HEK293 (cell line): ENCODE results near the gene AGTPBP1.

Experiments
- CTCF ChIA-PET: fragments of 350-600 bp; formaldehyde crosslinking; extraction: SDS; loops from one replicate; lab custom pipeline; 2021; ENCODE audit warnings: antibody characterized with exemption; lab: Yijun Ruan, JAX
- POLR2A ChIA-PET: fragments of 300-600 bp; formaldehyde crosslinking; extraction: SDS; loops from one replicate; lab custom pipeline; 2020; ENCODE audit warnings: antibody characterized with exemption, inconsistent platforms; lab: Yijun Ruan, JAX
- H3K27ac ChIP-seq: fragments of 200-500 bp; sonication (Bioruptor generic); 2 replicates; pipeline ENCODE4 v1.5.1; 2014; ENCODE audit warnings: low read depth, low read length, control low read depth, inconsistent platforms; ENCODE audit errors: extremely low read depth
- H3K36me3 ChIP-seq, 2 experiments: fragments of 200-500 bp in 1 of 2; sonication (Bioruptor generic) in 1 of 2; 1 replicate in 1 of 2; 2 replicates in 1 of 2; pipeline ENCODE4 v1.5.1; 2014 to 2017; ENCODE audit warnings: inconsistent platforms in 2 of 2, low read length in 2 of 2; ENCODE audit not compliant: control insufficient read depth in 2 of 2, insufficient read depth in 1 of 2
- H3K4me1 ChIP-seq: fragments of 200-500 bp; sonication (Bioruptor generic); 2 replicates; pipeline ENCODE4 v1.5.1; 2014; ENCODE audit warnings: mild to moderate bottlenecking, low read length, inconsistent platforms; ENCODE audit not compliant: control insufficient read depth, insufficient read depth
- H3K4me3 ChIP-seq: 2 replicates; pipeline ENCODE4 v1.5.1; 2011; ENCODE audit warnings: low read depth, mild to moderate bottlenecking, control low read depth, low read length, moderate library complexity
- H3K9me3 ChIP-seq: fragments of 200-500 bp; sonication (Bioruptor generic); 2 replicates; pipeline ENCODE4 v1.5.1; 2014; ENCODE audit warnings: low read depth, low read length, inconsistent platforms; ENCODE audit not compliant: control insufficient read depth, insufficient read depth
- CTCF ChIP-seq: fragments of 450-650 bp; formaldehyde crosslinking; IDR thresholded peaks from 2 replicates; pipeline ENCODE4 v1.5.1; 2016; ENCODE audit warnings: missing biosample characterization, missing genetic modification characterization
- EGR2 ChIP-seq: fragments of 450-650 bp; formaldehyde crosslinking; IDR thresholded peaks from 2 replicates; pipeline ENCODE4 v1.5.1; 2016; ENCODE audit warnings: low read depth, missing biosample characterization, missing genetic modification characterization
- GLIS2 ChIP-seq: fragments of 450-650 bp; formaldehyde crosslinking; IDR thresholded peaks from 2 replicates; pipeline ENCODE4 v1.5.1; 2016; ENCODE audit warnings: missing biosample characterization, missing genetic modification characterization
- KLF16 ChIP-seq: fragments of 450-650 bp; formaldehyde crosslinking; IDR thresholded peaks from 2 replicates; pipeline ENCODE4 v1.5.1; 2017; ENCODE audit warnings: missing biosample characterization, missing genetic modification characterization
- KLF8 ChIP-seq: fragments of 450-650 bp; formaldehyde crosslinking; IDR thresholded peaks from 2 replicates; pipeline ENCODE4 v1.5.1; 2016; ENCODE audit warnings: missing biosample characterization, missing genetic modification characterization
- SCRT2 ChIP-seq: fragments of 450-650 bp; formaldehyde crosslinking; IDR thresholded peaks from 2 replicates; pipeline ENCODE4 v1.5.1; 2016; ENCODE audit warnings: missing biosample characterization, missing genetic modification characterization
- ZBTB48 ChIP-seq: fragments of 450-650 bp; formaldehyde crosslinking; IDR thresholded peaks from 2 replicates; pipeline ENCODE4 v1.5.1; 2016; ENCODE audit warnings: missing biosample characterization, missing genetic modification characterization
- ZBTB7A ChIP-seq: fragments of 450-650 bp; formaldehyde crosslinking; IDR thresholded peaks from 2 replicates; pipeline ENCODE4 v1.5.1; 2016; ENCODE audit warnings: low read depth, missing biosample characterization, missing genetic modification characterization
- ZEB2 ChIP-seq: fragments of 450-650 bp; formaldehyde crosslinking; IDR thresholded peaks from 2 replicates; pipeline ENCODE4 v1.5.1; 2016; ENCODE audit warnings: missing biosample characterization, missing genetic modification characterization
- ZFHX2 ChIP-seq: fragments of 450-650 bp; formaldehyde crosslinking; conservative IDR thresholded peaks from 2 replicates; pipeline ENCODE4 v1.5.1; 2016; ENCODE audit warnings: missing biosample characterization, missing genetic modification characterization
- ZNF138 ChIP-seq: fragments of 450-650 bp; formaldehyde crosslinking; IDR thresholded peaks from 2 replicates; pipeline ENCODE4 v1.5.1; 2016; ENCODE audit warnings: missing biosample characterization, missing genetic modification characterization, borderline replicate concordance
- ZNF169 ChIP-seq: fragments of 450-650 bp; formaldehyde crosslinking; IDR thresholded peaks from 2 replicates; pipeline ENCODE4 v1.5.1; 2016; ENCODE audit warnings: missing biosample characterization, missing genetic modification characterization
- ZNF19 ChIP-seq: fragments of 450-650 bp; formaldehyde crosslinking; IDR thresholded peaks from 2 replicates; pipeline ENCODE4; 2016; ENCODE audit warnings: missing biosample characterization, missing genetic modification characterization, low read depth
- ZNF221 ChIP-seq: fragments of 450-650 bp; formaldehyde crosslinking; IDR thresholded peaks from 2 replicates; pipeline ENCODE4 v1.5.1; 2017; ENCODE audit warnings: missing biosample characterization, missing genetic modification characterization, borderline replicate concordance
- ZNF223 ChIP-seq: fragments of 450-650 bp; formaldehyde crosslinking; IDR thresholded peaks from 2 replicates; pipeline ENCODE4 v1.5.1; 2016; ENCODE audit warnings: missing biosample characterization, missing genetic modification characterization
- ZNF341 ChIP-seq: fragments of 450-650 bp; formaldehyde crosslinking; IDR thresholded peaks from 2 replicates; pipeline ENCODE4; 2016; ENCODE audit warnings: low read depth, missing biosample characterization, missing genetic modification characterization
- ZNF391 ChIP-seq: fragments of 450-650 bp; formaldehyde crosslinking; IDR thresholded peaks from 2 replicates; pipeline ENCODE4 v1.5.1; 2016; ENCODE audit warnings: low read depth, missing biosample characterization, missing genetic modification characterization, borderline replicate concordance
- ZNF416 ChIP-seq: fragments of 450-650 bp; formaldehyde crosslinking; IDR thresholded peaks from 2 replicates; pipeline ENCODE4 v1.5.1; 2016; ENCODE audit warnings: missing biosample characterization, missing genetic modification characterization
- ZNF449 ChIP-seq: fragments of 450-650 bp; formaldehyde crosslinking; IDR thresholded peaks from 2 replicates; pipeline ENCODE4 v1.5.1; 2017; ENCODE audit warnings: missing biosample characterization, mild to moderate bottlenecking, missing genetic modification characterization, moderate library complexity
- ZNF48 ChIP-seq: fragments of 450-650 bp; formaldehyde crosslinking; IDR thresholded peaks from 2 replicates; pipeline ENCODE4 v1.5.1; 2016; ENCODE audit warnings: missing biosample characterization, missing genetic modification characterization
- ZNF501 ChIP-seq: fragments of 450-650 bp; formaldehyde crosslinking; IDR thresholded peaks from 2 replicates; pipeline ENCODE4 v1.5.1; 2016; ENCODE audit warnings: missing biosample characterization, missing genetic modification characterization
- ZNF530 ChIP-seq: fragments of 450-650 bp; formaldehyde crosslinking; IDR thresholded peaks from 2 replicates; pipeline ENCODE4 v1.5.1; 2016; ENCODE audit warnings: low read depth, missing biosample characterization, missing genetic modification characterization
- ZNF544 ChIP-seq: fragments of 450-650 bp; formaldehyde crosslinking; IDR thresholded peaks from 2 replicates; pipeline ENCODE4 v1.5.0; 2017; ENCODE audit warnings: missing biosample characterization, missing genetic modification characterization
- ZNF555 ChIP-seq: fragments of 450-650 bp; formaldehyde crosslinking; conservative IDR thresholded peaks from 2 replicates; pipeline ENCODE4 v1.5.1; 2017; ENCODE audit warnings: missing biosample characterization, mild to moderate bottlenecking, missing genetic modification characterization, inconsistent platforms
- ZNF561 ChIP-seq: fragments of 450-650 bp; IDR thresholded peaks from 2 replicates; pipeline ENCODE4 v1.5.1; 2018; ENCODE audit warnings: missing biosample characterization, missing genetic modification characterization, borderline replicate concordance
- ZNF600 ChIP-seq: fragments of 450-650 bp; formaldehyde crosslinking; IDR thresholded peaks from 2 replicates; pipeline ENCODE4 v1.5.1; 2016; ENCODE audit warnings: missing biosample characterization, missing genetic modification characterization
- ZNF629 ChIP-seq: fragments of 450-650 bp; formaldehyde crosslinking; IDR thresholded peaks from 2 replicates; pipeline ENCODE4 v1.5.1; 2017; ENCODE audit warnings: missing biosample characterization, missing genetic modification characterization
- ZNF692 ChIP-seq: fragments of 450-650 bp; formaldehyde crosslinking; IDR thresholded peaks from 2 replicates; pipeline ENCODE4 v1.5.1; 2016; ENCODE audit warnings: missing biosample characterization, missing genetic modification characterization
- ZNF707 ChIP-seq: fragments of 450-650 bp; formaldehyde crosslinking; IDR thresholded peaks from 2 replicates; pipeline ENCODE4 v1.5.1; 2016; ENCODE audit warnings: missing biosample characterization, missing genetic modification characterization
- ZNF777 ChIP-seq: fragments of 450-650 bp; formaldehyde crosslinking; IDR thresholded peaks from 2 replicates; pipeline ENCODE4 v1.5.1; 2017; ENCODE audit warnings: missing biosample characterization, missing genetic modification characterization, borderline replicate concordance
- ZNF791 ChIP-seq: fragments of 450-650 bp; formaldehyde crosslinking; IDR thresholded peaks from 2 replicates; pipeline ENCODE4 v1.5.1; 2016; ENCODE audit warnings: missing biosample characterization, missing genetic modification characterization
- ZNF843 ChIP-seq: fragments of 450-650 bp; formaldehyde crosslinking; IDR thresholded peaks from 2 replicates; pipeline ENCODE4 v1.5.1; 2016; ENCODE audit warnings: missing biosample characterization, missing genetic modification characterization
- ZSCAN23 ChIP-seq: fragments of 450-650 bp; formaldehyde crosslinking; IDR thresholded peaks from 2 replicates; pipeline ENCODE4 v1.5.1; 2016; ENCODE audit warnings: missing biosample characterization, missing genetic modification characterization

Gene AGTPBP1

GRCh38 chr9:85727500-85727899, 14.3 kb downstream of the AGTPBP1 start:
- peaks cover 0 to 3% of the 10 kb centered on the region in 2 experiments; a peak in 2 of 3 replicates for H3K36me3 ChIP-seq
- ChIA-PET CTCF (interaction anchor here (0.6 kb wide), 1 partner anchor 87 kb away, joined by 4 read pairs; no protein-coding TSS in a partner anchor), POLR2A (no interaction called here)
- H3K9me3 ChIP-seq: no peaks in the 10 kb centered on the region
- no peaks in the 10 kb centered on the region for H3K4me1 ChIP-seq
- no peak overlapping the region for H3K4me3 ChIP-seq
- H3K27ac ChIP-seq: no peak overlapping the region
- TF ChIP-seq ZEB2 (tag by site-specific recombination) (no peak), ZNF223 (tag by site-specific recombination) (no peak), KLF8 (tag by site-specific recombination) (no peak), EGR2 (no peak), ZNF791 (no peak), ZNF707 (tag by site-specific recombination) (no peak), ZNF629 (no peak), ZSCAN23 (tag by site-specific recombination) (no peak), ZNF169 (tag by site-specific recombination) (no peak), ZNF138 (tag by site-specific recombination) (no peak), ZFHX2 (tag by site-specific recombination) (no peak), ZNF48 (tag by site-specific recombination) (no peak), ZNF19 (no peak), ZNF449 (tag by site-specific recombination) (no peak), ZNF501 (tag by site-specific recombination) (no peak), KLF16 (no peak)

GRCh38 chr9:85726737-85727136, 15.0 kb downstream of the AGTPBP1 start:
- TF ChIP-seq ZBTB7A (tag by site-specific recombination) (no peak), ZNF843 (no peak), ZNF561 (tag by site-specific recombination) (no peak), ZNF391 (tag by site-specific recombination) (no peak), ZNF777 (no peak), ZNF416 (tag by site-specific recombination) (no peak), ZNF530 (tag by site-specific recombination) (no peak), GLIS2 (no peak), ZNF341 (tag by site-specific recombination) (no peak)
- TF ChIP-seq, all 188 proteins: peak for 0
- CTCF ChIA-PET: interaction anchor here (0.5 kb wide), 1 partner anchor 69 kb away, joined by 3 read pairs; no protein-coding TSS in a partner anchor
- Histone ChIP-seq H3K27ac (no peak overlapping the region), H3K36me3 (peaks cover 0 to 4% of the 10 kb centered on the region in 2 experiments; a peak in 2 of 3 replicates), H3K4me3 (no peak overlapping the region), H3K9me3 (no peaks in the 10 kb centered on the region), H3K4me1 (no peaks in the 10 kb centered on the region)
- POLR2A ChIA-PET: no interaction called here

- POLR2A ChIA-PET: no interaction called here
- no peaks in the 10 kb centered on the region for H3K9me3 ChIP-seq
- H3K4me1 ChIP-seq: no peaks in the 10 kb centered on the region
- no peak overlapping the region for H3K4me3 ChIP-seq
- CTCF ChIA-PET: no interaction called here
- no peak overlapping the region for H3K27ac ChIP-seq
- peaks cover 0 to 4% of the 10 kb centered on the region in 2 experiments; a peak in 2 of 3 replicates for H3K36me3 ChIP-seq
- TF ChIP-seq ZBTB48 (no peak), ZNF692 (no peak), ZNF221 (tag by site-specific recombination) (no peak), ZNF555 (tag by site-specific recombination) (no peak), ZNF544 (tag by site-specific recombination) (no peak), ZNF600 (tag by site-specific recombination) (no peak), SCRT2 (no peak), CTCF (tag by site-specific recombination) (no peak)
Observed at GRCh38 chr9:85723215-85723614, 18.5 kb downstream of the AGTPBP1 start.
